Suprapubic skin (tissue), 3 donors: Measurements from ENCODE around the gene KDM2B.

Experiments
- CTCF ChIP-seq, 2 donors: fragments of 200-600 bp in 1 of 2; fragments of 450-650 bp in 1 of 2; sonication (generic) in 1 of 2; IDR thresholded peaks; one replicate each; pipeline ENCODE4 v1.5.1; 2016 to 2019; ENCODE audit warnings: antibody characterized with exemption in 2 of 2, mild to moderate bottlenecking in 1 of 2, moderate library complexity in 1 of 2
- EP300 ChIP-seq: sonication (generic); formaldehyde crosslinking; IDR thresholded peaks from one replicate; pipeline ENCODE4 v1.6.1; 2017; ENCODE audit warnings: antibody characterized with exemption
- POLR2A ChIP-seq, 2 donors: fragments of 450-650 bp; IDR thresholded peaks; one replicate each; pipeline ENCODE4 v1.6.1; 2017; ENCODE audit warnings: antibody characterized with exemption in 2 of 2, mild to moderate bottlenecking in 2 of 2, moderate library complexity in 2 of 2

GRCh38 chr12:121441555-121441954 is 139.3 kb downstream of the KDM2B start:
- no peak for TF ChIP-seq EP300
- no peak for TF ChIP-seq POLR2A (IDR thresholded peaks at IDR 0.05)
- TF ChIP-seq CTCF (IDR thresholded peaks at IDR 0.05) = no peak
